Activated CD8-positive, alpha-beta memory T cell treated with anti-CD3 and anti-CD28 coated beads for 36 hours (primary cell): ENCODE data around the gene KAZALD1. TPM values are rescaled to one million over a fixed set of nuclear protein-coding genes. Genes with fewer than 3 reads are reported as not detected.
"Not testable (repeated sequence)": the region's sequence is repeated elsewhere in the genome, so short reads cannot be mapped to it uniquely, and the experiment has no call there.

Source experiments
- CTCF ChIA-PET: fragments of 350-600 bp; sonication (Branson Sonifier 250); formaldehyde crosslinking; loops from one replicate; lab custom pipeline; 2021; ENCODE audit warnings: antibody characterized with exemption; lab: Charles Lee
- POLR2A ChIA-PET: fragments of 350-600 bp; sonication (Branson Sonifier 250); formaldehyde crosslinking; loops from one replicate; lab custom pipeline; 2021; ENCODE audit warnings: antibody characterized with exemption; lab: Charles Lee
- total RNA-seq, 2 experiments: library from RNA; stranded (reverse); gene quantifications; one replicate each; pipeline ENCODE4 v1.2.3, GENCODE V29; 2021

The KAZALD1 gene
- total RNA-seq, 2 experiments from 2014 or later = 0.21 to 0.31 TPM

DNA sequence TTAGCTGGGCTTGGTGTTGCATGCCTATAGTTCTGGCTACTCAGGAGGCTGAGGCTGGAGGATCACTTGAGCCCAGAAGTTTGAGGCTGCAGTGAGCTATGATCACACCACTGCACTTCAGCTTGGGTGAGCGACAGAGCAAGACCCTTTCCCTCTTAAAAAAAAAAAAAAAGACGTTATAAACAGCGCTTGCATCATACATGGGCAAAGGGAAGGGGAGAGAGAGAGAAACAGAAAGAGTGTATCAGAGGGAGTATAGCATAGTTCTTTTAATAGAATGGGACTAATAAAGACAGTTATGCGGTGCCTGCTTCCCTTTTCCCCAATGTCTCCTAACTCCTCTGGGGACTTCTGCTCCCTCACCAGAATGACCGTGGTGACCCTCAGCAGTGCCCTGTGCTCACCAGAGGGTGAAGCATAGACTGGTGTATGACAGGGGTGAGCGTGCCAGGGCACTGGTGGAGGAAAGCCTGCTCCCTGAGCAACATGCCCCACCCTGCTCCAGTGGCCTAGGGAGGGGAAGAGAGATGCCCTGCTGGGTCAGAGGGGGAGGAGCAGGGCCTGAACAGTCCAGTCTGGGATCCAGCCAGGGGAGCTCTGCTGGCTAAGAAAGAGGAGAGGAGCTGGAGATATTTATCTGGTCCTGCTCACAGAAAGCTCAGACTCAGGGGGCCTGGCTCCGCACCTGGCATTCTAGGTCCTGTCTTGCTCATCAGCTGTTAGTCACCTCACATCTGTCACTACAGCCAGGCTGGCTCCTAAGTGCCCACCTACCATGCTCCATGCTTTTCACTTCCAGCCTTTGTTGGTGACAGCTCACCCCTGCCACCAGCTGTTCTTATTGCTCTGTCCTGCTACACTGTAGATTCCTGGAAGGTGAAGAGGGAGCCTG is 33.1 kb upstream of the KAZALD1 start:
- POLR2A ChIA-PET = no interaction called here

GRCh38 chr10:101029520-101030295 is 32.1 kb upstream of the KAZALD1 start:
- CTCF ChIA-PET = interaction anchor here (0.7 to 7.5 kb wide), 7 partner anchors 10 to 32 kb away, joined by 4 to 46 read pairs (median 9); partner anchors contain the start of gene LZTS2
- POLR2A ChIA-PET = no interaction called here

More for the DNA sequence above, 33.1 kb upstream of the KAZALD1 start:
- CTCF ChIA-PET = interaction anchor here (0.7 to 7.5 kb wide), 7 partner anchors 10 to 31 kb away, joined by 3 to 46 read pairs (median 7); partner anchors contain the start of gene LZTS2

- CTCF ChIA-PET = interaction anchor here (1.0 to 7.5 kb wide), 9 partner anchors 9 to 33 kb away, joined by 4 to 46 read pairs (median 9); partner anchors contain the start of genes KAZALD1 and LZTS2
- POLR2A ChIA-PET = interaction anchor here (0.6 to 2.2 kb wide), 3 partner anchors 12 to 34 kb away, joined by 3 to 10 read pairs (median 5); no protein-coding TSS in a partner anchor
These were observed 31.2 kb upstream of the KAZALD1 start for GRCh38 chr10:101030496-101031127.

- ChIA-PET CTCF (interaction anchor here (0.9 to 7.5 kb wide), 13 partner anchors 8 to 43 kb away, joined by 3 to 46 read pairs (median 7); partner anchors contain the start of genes KAZALD1 and LZTS2), POLR2A (interaction anchor here (0.6 to 2.2 kb wide), 3 partner anchors 12 to 34 kb away, joined by 3 to 10 read pairs (median 5); no protein-coding TSS in a partner anchor)
These were observed 30.5 kb upstream of the KAZALD1 start, which contains the start of the genes PDZD7 and SFXN3 for GRCh38 chr10:101031128-101031795. PDZD7 (minus strand) TSS chr10:101031129; CDS start chr10:101030219, 910 bp downstream. SFXN3 (plus strand) TSS chr10:101031234; CDS start chr10:101034695, 3,461 bp downstream.

GRCh38 chr10:101031796-101032636 is 29.8 kb upstream of the KAZALD1 start:
- ChIA-PET CTCF (interaction anchor here (0.9 to 7.5 kb wide), 11 partner anchors 10 to 44 kb away, joined by 3 to 46 read pairs (median 7); partner anchors contain the start of genes KAZALD1 and LZTS2), POLR2A (interaction anchor here (2.2 kb wide), 1 partner anchor 11 kb away, joined by 10 read pairs; no protein-coding TSS in a partner anchor)

DNA sequence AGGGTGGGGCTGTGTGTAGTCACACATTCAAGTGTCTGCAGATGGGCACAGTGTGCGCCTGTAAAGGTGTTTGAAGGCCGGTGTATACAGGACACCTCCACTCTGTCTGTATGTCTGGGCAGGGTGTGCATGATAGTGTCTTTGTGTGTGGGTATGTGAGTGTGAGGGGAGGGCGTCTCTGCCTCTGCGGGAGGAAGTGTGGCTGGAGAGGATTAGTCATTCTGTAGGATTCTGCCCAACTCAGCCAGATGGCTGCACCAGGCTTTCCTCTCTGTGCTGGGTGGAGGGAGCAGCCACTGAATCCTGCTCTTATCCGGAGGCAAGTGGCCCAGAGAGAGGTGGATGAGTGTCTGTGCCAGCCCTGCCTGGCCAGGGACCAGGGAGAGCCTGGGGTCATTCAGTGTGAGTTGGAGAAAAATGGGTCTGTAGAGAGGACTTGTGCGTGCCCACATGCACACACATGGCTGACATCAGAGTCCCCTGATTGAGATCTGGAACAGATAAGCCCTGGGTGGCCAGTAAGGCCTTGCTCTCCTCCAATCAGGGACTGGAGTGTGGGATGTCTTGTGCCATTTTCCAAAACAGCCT is 29.1 kb upstream of the KAZALD1 start:
- POLR2A ChIA-PET = no interaction called here

DNA sequence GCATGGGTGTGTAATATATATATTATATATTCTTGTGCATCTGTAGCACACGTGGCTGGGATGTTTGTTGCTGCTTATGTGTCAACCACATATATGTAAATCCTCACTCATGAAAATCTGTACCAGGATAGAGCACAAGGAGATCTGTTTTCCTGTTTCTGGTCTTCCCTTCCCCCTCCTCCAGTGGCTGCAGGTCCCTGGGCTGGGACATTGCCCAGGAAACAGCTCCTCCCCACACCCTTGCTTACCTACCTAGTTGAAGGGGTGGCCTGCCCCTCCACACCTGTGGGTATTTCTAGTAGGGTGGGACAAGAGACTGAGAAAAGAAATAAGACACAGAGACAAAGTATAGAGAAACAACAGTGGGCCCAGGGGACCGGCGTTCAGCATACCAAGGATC is 28.5 kb upstream of the KAZALD1 start:
- POLR2A ChIA-PET = no interaction called here

More for the DNA sequence above, 29.1 kb upstream of the KAZALD1 start:
- CTCF ChIA-PET = interaction anchor here (1.0 to 7.5 kb wide), 9 partner anchors 10 to 35 kb away, joined by 3 to 46 read pairs (median 8); partner anchors contain the start of genes KAZALD1 and LZTS2

DNA sequence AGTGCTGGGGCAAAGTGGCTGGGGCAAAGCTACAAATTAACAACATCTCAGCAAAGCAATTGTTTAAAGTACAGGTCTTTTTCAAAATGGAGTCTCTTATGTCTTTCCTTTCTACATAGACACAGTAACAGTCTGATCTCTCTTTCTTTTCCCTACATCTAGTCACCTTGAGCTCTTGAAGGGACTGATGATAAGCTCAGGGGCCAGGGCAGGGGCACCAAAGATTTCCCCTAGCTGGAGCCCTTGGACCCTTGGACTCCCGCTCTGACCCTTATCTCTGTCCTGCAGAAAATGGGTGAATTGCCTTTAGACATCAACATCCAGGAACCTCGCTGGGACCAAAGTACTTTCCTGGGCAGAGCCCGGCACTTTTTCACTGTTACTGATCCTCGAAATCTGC is 27.4 kb upstream of the KAZALD1 start:
- POLR2A ChIA-PET = not testable (repeated sequence)
- CTCF ChIA-PET = interaction anchor here (0.8 to 1.4 kb wide), 4 partner anchors 15 to 127 kb away, joined by 3 to 6 read pairs (median 4); partner anchors contain the start of gene KAZALD1

More for the DNA sequence above, 28.5 kb upstream of the KAZALD1 start:
- CTCF ChIA-PET = interaction anchor here (0.6 to 7.5 kb wide), 5 partner anchors 14 to 35 kb away, joined by 3 to 46 read pairs (median 8); partner anchors contain the start of genes KAZALD1 and LZTS2

GRCh38 chr10:101035314-101035713 is 26.5 kb upstream of the KAZALD1 start:
- ChIA-PET CTCF (interaction anchor here (1.0 to 1.7 kb wide), 4 partner anchors 16 to 32 kb away, joined by 3 to 6 read pairs (median 4); partner anchors contain the start of gene KAZALD1), POLR2A (no interaction called here)

DNA sequence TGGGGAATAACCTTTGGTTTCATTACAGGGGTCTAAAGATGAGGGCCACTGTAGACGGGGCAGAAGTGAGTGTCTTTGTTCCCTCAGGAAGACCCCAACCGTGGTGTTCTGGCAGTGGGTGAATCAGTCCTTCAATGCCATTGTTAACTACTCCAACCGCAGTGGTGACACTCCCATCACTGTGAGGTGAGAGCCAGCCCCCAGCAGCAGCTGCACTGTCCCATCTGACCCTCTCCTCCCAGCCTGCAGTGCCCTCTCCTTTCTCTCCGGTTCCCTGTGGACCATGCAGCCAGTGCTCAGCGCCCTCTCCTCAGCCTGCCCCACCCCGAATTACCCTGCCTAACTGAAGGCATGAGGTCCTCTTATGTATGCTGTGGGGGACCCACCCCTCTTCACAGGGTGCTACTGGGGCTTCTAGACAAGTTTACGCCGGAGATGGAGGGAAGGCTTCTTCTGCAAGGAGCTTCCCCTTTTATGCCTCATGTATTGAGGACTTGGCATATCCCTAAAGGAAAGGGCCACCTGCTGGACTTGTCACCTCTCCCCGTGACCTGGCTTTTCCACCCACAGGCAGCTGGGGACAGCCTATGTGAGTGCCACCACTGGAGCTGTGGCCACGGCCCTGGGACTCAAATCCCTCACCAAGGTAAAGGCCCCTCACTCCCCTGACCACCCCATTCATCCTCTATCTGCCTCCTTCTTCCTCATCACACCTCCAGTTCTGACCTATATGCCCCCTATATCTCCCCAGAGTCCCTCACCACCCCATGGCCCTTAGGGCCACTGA is 25.7 kb upstream of the KAZALD1 start:
- ChIA-PET CTCF (interaction anchor here (1.7 kb wide), 1 partner anchor 31 kb away, joined by 4 read pairs; no protein-coding TSS in a partner anchor), POLR2A (no interaction called here)

GRCh38 chr10:101036726-101037125 is 25.1 kb upstream of the KAZALD1 start:
- POLR2A ChIA-PET = no interaction called here
- CTCF ChIA-PET = interaction anchor here (1.7 kb wide), 1 partner anchor 31 kb away, joined by 4 read pairs; no protein-coding TSS in a partner anchor

DNA sequence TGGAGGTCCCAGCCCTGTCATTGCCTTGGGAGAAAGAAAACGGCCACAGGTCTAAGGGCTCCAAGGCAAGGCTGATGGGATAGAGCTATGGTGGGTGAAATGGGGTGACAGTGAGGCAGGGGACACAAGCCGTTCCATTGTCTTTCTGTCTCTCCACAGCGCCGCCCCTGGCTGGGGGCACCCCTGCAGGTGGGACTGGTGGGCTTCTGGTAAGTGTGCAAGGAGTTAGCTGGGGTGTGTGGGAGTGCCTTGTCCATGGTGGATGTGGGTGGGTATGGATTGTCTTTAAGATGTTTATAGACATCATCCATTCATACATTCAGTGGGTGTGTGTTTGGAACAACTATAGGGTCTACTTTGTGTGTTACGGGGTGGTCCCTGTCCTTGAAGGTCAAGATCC is 23.3 kb upstream of the KAZALD1 start:
- CTCF ChIA-PET = interaction anchor here (0.6 to 2.2 kb wide), 4 partner anchors 8 to 25 kb away, joined by 3 to 7 read pairs (median 4); partner anchors contain the start of genes PDZD7 and SFXN3
- POLR2A ChIA-PET = no interaction called here

- POLR2A ChIA-PET = no interaction called here
These were observed 21.7 kb upstream of the KAZALD1 start for GRCh38 chr10:101040061-101040460.

DNA sequence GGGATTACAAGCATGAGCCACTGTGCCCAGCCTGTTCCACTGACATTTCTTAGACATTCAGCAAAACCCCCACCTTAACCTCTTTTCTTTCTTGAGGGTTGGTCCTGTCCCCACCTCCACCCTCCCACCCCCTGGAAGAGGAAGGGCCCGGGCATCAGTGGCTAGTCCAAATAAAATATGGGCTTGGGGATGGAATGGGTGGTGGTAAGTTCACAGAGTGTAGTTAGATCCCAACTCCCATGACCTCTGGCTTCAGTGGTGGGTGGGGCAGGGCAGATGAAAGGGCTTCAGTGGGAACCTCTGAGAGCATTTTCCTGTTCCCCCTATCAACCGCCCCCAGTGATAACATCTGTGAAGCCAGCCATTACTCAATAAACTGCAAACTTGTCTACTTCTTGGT is 20.9 kb upstream of the KAZALD1 start:
- ChIA-PET POLR2A (interaction anchor here (0.6 kb wide), 1 partner anchor 49 kb away, joined by 4 read pairs; no protein-coding TSS in a partner anchor), CTCF (interaction anchor here (0.6 to 9.5 kb wide), 21 partner anchors 10 to 1526 kb away, joined by 3 to 107 read pairs (median 5); partner anchors contain the start of genes KAZALD1, PDZD7 and SFXN3)

More at GRCh38 chr10:101040061-101040460, 21.7 kb upstream of the KAZALD1 start:
- CTCF ChIA-PET = interaction anchor here (0.8 to 9.5 kb wide), 9 partner anchors 10 to 67 kb away, joined by 3 to 107 read pairs (median 5); partner anchors contain the start of genes KAZALD1, PDZD7 and SFXN3
